Activated CD4-positive, alpha-beta T cell treated with anti-CD3 and anti-CD28 coated beads, Interleukin-2, amount 50 U/mL, for 1 hour (primary cell): ENCODE measurements around the gene PSPC1.
A peak's percentile ranks its signal among the peaks of the same experiment; 100 is the strongest.
"Not testable (repeated sequence)": the region's sequence is repeated elsewhere in the genome, so short reads cannot be mapped to it uniquely, and the experiment has no call there.

Source experiments
- DNase-seq: peaks from one replicate; pipeline ENCODE4 v3.0.0-alpha.2; 2020

PSPC1 gene

GRCh38 chr13:19782727-19783682 is at the start of gene PSPC1:
Gene PSPC1 (minus strand): TSS chr13:19782945. CDS start chr13:19782757, 188 bp downstream.
- peak; percentile 95 for DNase-seq

DNA sequence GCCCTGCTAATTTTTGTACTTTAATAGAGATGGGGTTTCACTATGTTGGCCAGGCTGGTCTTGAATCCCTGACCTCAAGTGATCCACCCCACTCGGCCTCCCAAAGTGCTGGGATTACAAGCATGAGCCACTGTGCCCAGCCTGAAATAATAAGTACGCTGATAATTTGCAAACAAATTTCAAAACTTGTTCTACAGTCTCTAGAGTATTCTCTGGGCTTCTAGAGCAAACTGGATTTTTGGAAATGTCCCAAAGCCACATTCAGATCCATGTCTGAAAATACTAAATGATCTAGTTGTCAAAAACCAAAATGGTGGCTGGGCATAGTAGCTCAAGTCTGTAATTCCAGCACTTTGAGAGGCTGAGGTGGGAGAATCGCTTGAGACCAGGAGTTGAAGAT is 39.9 kb upstream of the PSPC1 start:
- no peak for DNase-seq

DNA sequence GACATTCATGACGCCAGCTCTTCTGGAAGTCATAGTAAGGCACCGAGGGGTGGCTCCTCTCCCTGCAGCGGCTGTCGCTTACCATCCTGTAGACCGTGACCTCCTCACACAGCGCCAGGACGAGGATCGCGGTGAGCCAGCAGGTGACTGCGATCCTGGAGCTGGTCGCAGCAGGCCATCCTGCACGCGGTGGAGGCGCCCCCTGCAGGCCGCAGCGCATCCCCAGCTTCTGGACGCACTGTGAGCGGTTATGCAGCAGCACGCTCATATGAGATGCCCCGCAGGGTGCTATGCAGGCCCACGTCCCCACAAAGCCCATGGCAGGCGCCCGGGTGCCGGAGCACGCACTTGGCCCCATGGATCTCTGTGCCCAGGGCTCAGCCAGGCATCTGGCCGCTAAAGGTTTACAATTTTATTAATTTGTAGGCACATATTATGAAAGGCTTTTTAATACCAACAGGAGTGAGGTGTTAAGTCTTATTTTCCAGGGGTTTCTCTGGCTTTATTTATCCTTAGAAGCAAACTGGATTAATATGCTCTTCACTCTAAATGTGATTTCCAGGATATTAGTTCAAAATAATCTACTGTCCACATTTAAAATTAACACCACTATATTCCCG is 35.6 kb upstream of the PSPC1 start:
- peak; percentile 19 for DNase-seq

DNA sequence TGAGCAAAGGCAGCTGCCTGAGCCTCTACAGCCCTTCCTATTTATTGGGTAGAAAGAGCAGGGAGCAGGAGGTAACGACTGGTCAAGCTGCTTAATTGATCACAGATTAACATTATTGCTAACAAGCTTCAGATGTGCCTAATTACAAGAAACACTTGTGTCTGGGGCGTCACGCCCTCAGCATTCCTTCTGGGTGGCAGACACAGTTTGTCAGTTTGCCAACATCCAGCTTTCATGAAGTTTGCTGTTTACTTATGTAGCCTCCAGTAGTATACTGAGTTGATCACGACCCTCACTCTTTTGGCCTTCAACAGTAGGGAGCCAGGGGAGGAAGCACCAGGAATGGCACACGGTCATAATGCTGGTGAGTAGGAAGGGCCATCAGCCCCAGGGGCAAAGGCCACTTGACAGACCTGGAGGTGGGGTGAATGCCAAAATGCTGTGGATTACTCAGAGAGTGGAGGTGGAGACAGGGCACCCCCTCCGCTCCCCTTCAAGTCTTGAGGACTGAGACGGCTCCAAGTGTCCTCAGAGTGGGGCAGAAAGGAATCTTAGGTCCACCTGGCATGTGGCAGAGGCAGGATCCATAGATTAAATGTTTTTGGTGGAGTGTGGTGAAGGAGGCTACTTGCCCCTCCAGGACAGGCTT is 34.9 kb upstream of the PSPC1 start:
- no peak for DNase-seq

DNA sequence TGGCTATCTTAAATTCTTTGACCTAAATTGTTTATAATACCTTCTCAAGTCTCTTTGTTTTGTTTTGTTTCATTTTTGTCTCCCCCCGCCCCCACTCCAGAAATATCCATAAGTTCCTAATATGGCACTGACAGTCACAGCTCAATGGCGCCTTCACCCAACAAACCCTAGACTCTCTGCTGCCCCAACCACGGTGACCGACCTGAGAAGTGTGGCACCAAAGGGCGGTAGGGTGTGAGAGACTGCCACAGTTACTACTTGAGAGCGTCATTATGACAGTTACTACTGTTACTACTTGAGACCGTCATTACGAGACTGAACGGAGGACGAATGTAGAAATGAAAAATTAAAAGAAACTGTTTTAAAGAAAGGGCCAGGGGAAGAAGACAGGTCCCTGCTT is 34.4 kb upstream of the PSPC1 start:
- DNase-seq: no peak

DNA sequence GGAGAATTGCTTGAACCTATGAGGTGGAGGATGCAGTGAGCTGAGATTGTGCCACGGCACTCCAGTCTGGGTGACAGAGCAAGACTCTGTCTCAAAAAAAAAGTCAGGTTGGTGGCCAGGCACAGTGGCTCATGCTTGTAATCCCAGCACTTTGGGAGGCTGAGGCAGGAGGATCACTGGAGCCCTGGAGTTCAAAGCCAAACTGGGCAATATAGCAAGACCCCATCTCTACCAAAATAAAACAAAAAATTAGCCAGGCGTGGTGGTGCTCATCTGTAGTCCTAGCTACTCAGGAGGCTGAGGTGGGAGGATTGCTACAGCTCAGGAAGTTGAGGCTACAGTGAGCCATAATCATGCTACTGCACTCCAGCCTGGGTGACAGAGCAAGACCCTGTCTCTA is 33.1 kb upstream of the PSPC1 start:
- DNase-seq: not testable (repeated sequence)

- no peak for DNase-seq
Observed at GRCh38 chr13:19810996-19811881, 28.5 kb upstream of the PSPC1 start.

GRCh38 chr13:19810151-19810550 is 27.4 kb upstream of the PSPC1 start:
- no peak for DNase-seq

DNA sequence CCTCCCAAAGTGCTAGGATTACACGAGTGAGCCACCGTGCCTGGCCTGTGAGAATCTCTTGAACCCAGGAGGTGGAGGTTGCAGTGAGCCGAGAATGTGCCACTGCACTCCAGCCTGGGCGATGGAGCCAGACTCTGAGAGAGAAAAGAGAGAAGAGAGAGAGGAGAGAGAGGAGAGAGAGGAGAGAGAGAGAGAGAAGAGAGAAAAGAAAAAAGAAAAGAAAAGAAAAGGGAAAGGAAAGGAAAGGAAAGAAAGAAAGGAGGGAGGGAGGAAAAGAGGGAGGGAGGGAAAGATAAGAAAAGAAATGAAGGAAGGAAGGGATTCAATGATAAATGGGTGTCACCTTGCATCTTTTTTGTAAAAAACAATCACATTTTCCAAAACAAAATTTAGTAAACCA is 23.0 kb upstream of the PSPC1 start:
- no peak for DNase-seq

- no peak for DNase-seq
Observed at GRCh38 chr13:19795956-19796355, 13.2 kb upstream of the PSPC1 start.

- no peak for DNase-seq
Observed at GRCh38 chr13:19794631-19795030, 11.9 kb upstream of the PSPC1 start.

DNA sequence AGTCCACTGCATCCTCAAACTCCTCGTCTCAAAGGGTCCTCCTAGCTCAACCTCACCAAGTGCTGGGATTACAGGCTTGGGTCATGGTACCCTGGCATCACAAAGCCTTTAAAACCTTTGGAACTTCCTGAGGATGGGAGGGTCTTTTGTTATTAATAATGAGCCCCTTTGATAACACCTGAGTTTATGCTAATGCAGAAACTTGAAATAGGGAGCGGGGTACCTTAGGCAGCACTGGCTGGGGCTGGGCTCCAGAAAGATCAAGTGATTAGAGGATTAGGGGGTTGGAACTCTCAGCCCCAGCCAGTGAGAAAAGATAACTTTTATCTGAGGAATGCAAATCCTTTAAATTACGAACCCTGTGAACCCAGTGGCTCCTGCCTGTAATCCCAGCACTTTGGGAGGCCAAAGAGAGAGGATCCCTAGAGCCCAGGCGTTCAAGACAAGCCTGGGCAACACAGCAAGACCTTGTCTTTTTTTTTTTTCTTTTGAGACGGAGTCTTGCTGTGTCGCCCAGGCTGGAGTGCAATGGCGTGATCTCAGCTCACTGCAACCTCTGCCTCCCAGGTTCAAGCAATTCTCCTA is 9.3 kb upstream of the PSPC1 start:
- no peak for DNase-seq

- DNase-seq: peak; percentile 50
Observed at GRCh38 chr13:19782049-19782726, 557 bp downstream of the PSPC1 start.

- DNase-seq: no peak
Observed at GRCh38 chr13:19781526-19781925, 1.2 kb downstream of the PSPC1 start.

DNA sequence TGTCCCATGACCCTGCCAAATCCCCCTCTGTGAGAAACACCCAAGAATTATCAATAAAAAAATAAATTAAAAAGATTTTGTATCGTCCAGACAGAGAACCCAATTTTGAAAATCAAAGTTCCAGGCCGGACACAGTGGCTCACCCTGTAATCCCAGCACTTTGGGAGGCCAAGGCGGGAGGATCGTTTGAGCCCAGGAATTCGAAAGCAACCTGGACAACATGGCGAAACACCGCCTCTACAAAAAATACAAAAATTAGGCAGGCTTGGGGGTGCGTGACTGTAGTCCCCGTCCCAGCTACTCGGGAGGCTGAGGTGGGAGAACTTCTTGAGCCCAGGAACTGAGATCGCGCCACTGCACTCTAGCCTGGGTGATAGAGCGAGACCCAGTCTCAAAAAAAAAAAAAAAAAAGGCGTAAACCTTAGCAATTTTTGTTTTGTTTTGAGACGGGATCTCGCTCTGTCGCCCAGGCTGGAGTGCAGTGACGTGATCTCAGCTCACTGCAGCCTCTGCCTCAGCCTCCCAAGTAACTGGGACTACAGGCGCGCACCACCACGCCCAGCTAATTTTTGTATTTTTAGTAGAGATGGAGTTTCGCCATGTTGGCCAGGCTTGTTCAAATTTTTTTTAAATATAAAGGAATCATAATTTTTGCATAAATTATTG is 1.9 kb downstream of the PSPC1 start:
- not testable (repeated sequence) for DNase-seq

DNA sequence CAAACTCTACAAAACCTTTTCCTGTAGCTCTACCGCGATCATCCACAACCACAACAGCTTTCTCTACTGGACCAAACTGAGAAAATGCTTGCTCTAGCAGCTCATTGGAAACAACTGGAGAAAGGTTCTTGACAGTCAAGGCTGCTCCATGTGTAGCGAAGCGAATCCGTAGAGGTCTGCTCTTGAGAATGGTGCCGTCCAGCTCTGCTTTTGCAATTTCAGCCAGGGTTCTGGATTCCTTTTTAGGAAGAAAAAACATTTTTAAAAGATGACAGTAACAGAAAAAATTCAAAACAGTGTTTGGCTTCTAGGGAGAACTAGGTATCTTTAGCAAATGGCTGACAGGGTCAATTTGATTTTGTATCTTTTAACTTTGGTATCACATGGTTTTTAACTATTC is 10.4 kb downstream of the PSPC1 start:
- DNase-seq: no peak

DNA sequence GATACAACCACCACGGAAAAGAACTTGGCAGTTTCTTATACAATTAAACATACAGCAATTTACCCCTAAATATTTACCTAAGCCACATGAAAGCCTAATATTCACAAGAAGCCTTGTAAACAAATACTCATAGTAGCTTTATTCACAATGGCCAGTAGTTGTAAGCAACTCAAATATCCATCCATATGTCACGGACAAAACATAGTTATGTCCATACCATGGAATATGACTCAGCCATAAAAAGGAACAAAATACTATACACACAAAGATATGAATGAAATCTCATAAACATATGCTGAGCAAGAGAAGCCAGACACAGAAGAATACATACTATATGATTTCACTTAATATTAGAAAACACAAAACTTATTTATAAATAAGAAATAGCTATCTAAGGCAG is 12.9 kb downstream of the PSPC1 start:
- no peak for DNase-seq

DNA sequence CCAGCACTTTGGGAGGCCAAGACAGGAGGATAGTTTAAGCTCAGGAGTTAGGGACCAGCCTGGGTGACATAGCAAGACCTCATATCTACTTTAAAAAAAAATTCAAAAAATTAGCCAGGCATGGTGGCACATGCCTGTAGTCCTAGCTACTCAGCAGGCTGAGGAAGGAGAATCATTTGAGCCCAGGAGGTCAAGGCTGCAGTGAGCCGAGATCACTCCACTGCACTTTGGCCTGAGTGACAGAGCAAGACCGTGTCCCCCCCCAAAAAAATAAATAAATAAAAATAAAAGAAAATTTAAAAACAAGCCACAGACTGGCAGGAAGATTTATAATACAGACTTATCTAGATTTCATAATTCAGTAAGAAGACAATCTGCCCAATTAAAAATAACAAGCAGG is 14.8 kb downstream of the PSPC1 start:
- no peak for DNase-seq

GRCh38 chr13:19766591-19766990 is 16.2 kb downstream of the PSPC1 start:
- DNase-seq: no peak

DNA sequence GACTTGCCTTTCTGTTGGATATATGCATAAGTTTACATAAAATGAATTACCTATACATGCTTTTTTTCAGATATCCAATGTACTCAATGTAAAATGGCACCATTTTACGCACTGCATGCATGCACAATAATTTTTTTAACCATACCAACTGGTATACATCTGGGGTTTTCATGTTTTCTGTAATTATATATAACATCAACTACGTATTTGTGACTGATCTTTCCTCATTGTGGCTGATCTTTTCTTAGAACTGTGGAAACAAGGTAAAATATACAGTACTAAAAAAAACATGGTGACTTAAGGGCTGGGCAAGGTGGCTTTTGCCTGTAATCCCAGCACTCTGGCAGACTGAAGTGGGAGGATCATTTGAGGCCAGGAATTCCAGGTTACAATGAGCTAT is 18.5 kb downstream of the PSPC1 start:
- no peak for DNase-seq

GRCh38 chr13:19763618-19764017 is 19.1 kb downstream of the PSPC1 start:
- DNase-seq: no peak
